SW 1271 (cell line): ENCODE measurements around the gene MYH7.

Source experiments
- DNase-seq, 2 experiments: peaks; one replicate each; lab custom pipeline; 2025; lab: John Stamatoyannopoulos, UW

The MYH7 gene

GRCh38 chr14:23366426-23366921 is 69.0 kb downstream of the MYH7 start:
- no peak for DNase-seq

DNA sequence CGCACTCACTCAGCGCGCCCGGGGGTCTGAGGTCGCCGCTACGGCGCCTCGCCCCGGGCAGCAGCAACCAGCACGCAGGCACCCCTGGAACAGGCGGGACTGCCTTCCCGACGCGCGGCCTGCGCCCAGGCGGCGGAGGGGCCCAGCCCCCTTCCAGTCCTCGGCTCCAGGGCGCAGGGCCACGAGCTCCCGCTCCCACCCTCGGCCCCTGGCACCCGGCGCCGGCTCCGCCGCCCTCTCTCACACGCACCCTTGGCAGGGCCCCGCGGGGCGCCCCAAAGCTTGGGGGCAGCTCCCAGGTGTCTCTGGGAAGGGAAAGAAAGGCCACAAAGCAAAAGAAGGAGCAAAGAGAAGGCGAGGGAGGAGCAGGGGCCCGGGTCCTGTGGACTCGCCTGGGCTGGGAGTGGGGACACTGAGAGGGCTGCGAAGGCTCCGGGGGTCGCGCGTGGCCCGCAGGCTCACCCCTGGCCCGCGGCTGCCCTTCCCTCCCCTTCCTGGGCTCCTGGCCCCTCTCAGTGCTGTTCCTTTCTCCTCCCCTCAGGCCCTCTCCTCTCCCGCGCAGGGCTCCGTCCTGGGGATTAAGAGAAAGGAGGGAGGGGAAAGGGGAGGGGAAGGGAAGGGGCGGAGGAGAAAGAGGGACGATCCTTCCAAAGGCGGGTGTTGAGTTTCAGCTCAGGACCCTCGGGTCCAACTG is 69.6 kb downstream of the MYH7 start:
- no peak for DNase-seq

DNA sequence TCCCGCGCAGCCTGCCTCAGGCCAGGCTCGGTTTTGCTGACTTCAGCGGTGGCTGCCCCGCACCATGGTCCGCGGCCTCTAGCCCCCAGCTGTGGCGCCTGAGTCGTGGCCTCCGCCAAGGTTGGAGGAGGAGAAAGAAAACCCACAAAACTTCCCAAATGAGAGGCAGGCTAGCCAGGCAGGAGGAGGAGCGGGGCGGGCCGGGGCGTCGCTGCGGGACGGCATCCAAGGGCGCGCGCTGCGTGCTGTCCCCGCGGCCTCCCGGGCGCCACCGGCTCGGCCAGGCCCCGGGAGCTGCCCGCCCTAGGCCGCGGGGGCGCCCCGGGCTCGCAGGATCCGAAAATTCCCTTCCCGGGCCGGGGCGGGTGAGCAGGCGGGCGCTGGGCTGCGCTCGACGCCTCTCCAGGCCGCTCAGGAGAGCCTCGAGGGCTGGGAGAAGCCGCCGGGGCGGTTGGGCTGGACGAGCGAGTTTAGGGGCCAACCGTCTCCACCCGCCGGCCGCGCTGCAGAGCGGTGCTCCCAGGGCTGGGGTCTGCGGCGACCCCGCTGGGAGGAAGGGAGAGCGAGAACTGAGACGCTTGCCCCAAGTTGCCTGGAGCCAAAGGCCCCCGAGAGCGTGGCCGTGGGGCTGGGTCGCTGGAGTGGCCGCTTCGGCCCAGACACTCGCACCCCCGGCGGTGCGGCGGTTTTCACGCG is 70.3 kb downstream of the MYH7 start, which contains the start of gene EFS:
Gene EFS, minus strand, starts transcription at position 137 of the 696 bp plus-strand sequence. CDS start 147 bp downstream, outside the sequence.
- no peak for DNase-seq

GRCh38 chr14:23364164-23365035 is 71.1 kb downstream of the MYH7 start:
- DNase-seq = no peak
